ENCODE results near the gene OPRPN. TPM values are rescaled to one million over a fixed set of nuclear protein-coding genes. Genes with fewer than 3 reads are reported as not detected.

Gene OPRPN, protein sequence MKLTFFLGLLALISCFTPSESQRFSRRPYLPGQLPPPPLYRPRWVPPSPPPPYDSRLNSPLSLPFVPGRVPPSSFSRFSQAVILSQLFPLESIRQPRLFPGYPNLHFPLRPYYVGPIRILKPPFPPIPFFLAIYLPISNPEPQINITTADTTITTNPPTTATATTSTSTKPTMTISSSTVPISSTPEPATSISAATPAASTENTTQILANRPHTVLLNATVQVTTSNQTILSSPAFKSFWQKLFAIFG
- not detected in 2 replicates for total RNA-seq (2011; cell fraction: chromatin; rRNA removed; ENCODE audit: low replicate concordance)
- not detected in 2 replicates for total RNA-seq (2011; cell fraction: nucleolus; rRNA removed)
- not detected in 2 replicates for total RNA-seq (2011; cell fraction: nucleoplasm; rRNA removed)
- total RNA-seq (2014; rRNA removed), result not detected in 2 replicates
- not detected in 2 replicates for total RNA-seq (2014; rRNA removed; fragmentation: Illumina TruSeq; extraction: Trizol)
- not detected in 2 replicates for total RNA-seq (2015; rRNA removed; fragmentation: Illumina TruSeq; extraction: Trizol)
- total RNA-seq (2021), result not detected in 2 replicates
- polyA plus RNA-seq (2011; rRNA removed), result not detected in 2 replicates
- not detected in 2 replicates for polyA plus RNA-seq (2011; cell fraction: cytosol; rRNA removed)
- polyA plus RNA-seq (2011; cell fraction: nucleus; rRNA removed), result not detected in 2 replicates
- polyA plus RNA-seq (2012), result not detected in 2 replicates
- polyA plus RNA-seq (2014; fragmentation: Illumina TruSeq; extraction: Trizol), result not detected in 2 replicates
- not detected for polyA plus RNA-seq (2014; fragmentation: Nextera tagmentation; extraction: Ambion mirVana)
- polyA plus RNA-seq (2014; rRNA removed), result not detected in 2 replicates
- polyA minus RNA-seq (2011; rRNA and poly(A)+ RNA removed), result not detected in 2 replicates
- polyA minus RNA-seq (2011; cell fraction: cytosol; rRNA and poly(A)+ RNA removed), result not detected in 2 replicates
- polyA minus RNA-seq (2011; cell fraction: nucleus; rRNA and poly(A)+ RNA removed), result not detected in 2 replicates
- Bru-seq, nascent RNA, result not detected
- not detected for BruChase-seq, experiment 1, labeled RNA remaining after a 2-hour chase
- not detected for BruChase-seq, experiment 2, labeled RNA remaining after a 6-hour chase
- long read RNA-seq, experiment 1, result 0 reads
- long read RNA-seq, experiment 2, result 0 reads
- long read RNA-seq, experiment 3, result 0 reads

DNA sequence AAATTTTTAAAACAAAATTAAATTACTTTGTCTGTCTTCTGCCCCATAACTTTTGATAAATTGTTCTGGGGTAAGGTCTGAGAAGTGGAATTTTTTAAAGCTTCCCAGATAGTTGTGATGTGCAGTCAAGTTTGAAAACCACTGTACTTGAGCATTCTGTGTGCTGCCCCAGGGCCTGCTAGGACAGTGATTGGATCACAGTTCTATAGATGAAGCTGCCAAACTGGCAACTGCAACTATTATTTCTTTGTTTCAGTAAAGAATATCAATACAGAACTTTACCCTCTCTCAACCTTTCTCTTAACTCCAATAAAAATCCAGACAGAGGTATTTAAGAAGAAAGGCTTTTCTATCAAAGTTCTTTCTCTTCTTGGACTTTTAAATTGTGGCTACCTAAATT lies at the start of gene OPRPN:
OPRPN (plus strand) TSS at position 361 of the 400 bp plus-strand sequence. CDS start 1,346 bp downstream, outside the sequence.
- Histone ChIP-seq H3K9me3 (replicated peaks; ENCODE audit: control insufficient read depth, insufficient read depth, low read depth, low read length) (no peaks in the 10 kb centered on the region; the same call in 1 of the 2 replicates), H3K79me2 (ENCODE audit: control insufficient read depth, insufficient read depth, low read length) (no peaks in the 10 kb centered on the region), H3K9ac (ENCODE audit: insufficient read depth in 1 of 2, low read depth in 2 of 2, low read length in 2 of 2) (no peak within 1 kb of the TSS), H3K27ac (ENCODE audit: extremely low read depth, low read depth, low read length) (no peak within 1 kb of the TSS), H3K9me1 (ENCODE audit: control insufficient read depth, insufficient read depth, low read length) (no peaks in the 10 kb centered on the region), H3K4me1 (replicated peaks in 1 of 2; ENCODE audit: control insufficient read depth in 2 of 2, insufficient read depth in 2 of 2, low read length in 2 of 2) (no peaks in the 10 kb centered on the region), H3K36me3 (ENCODE audit: control insufficient read depth, insufficient read depth, low read length) (no peaks in the 10 kb centered on the region), H2AFZ (ENCODE audit: low read depth, low read length) (no peak within 1 kb of the TSS), H3K27me3 (ENCODE audit: control insufficient read depth in 2 of 2, insufficient read depth in 2 of 2, low read length in 2 of 2) (no peaks in the 10 kb centered on the region), H3K4me3 (no peak within 1 kb of the TSS), H3K4me2 (ENCODE audit: insufficient read depth, low read length) (no peak within 1 kb of the TSS), H4K20me1 (replicated peaks; ENCODE audit: control insufficient read depth, insufficient read depth, low read length) (no peaks in the 10 kb centered on the region)
- intact Hi-C loops (cut with micrococcal nuclease), result no loop called here
- POLR2A ChIA-PET, result no interaction called here
- CTCF ChIA-PET (ENCODE audit: low intra/inter-chr PET ratio), result no interaction called here
- no TSS peak for BruUV-seq (replicated peaks)
- in situ Hi-C loops (cut with MboI), result no loop called here
- TF ChIP-seq, protein P1, sequence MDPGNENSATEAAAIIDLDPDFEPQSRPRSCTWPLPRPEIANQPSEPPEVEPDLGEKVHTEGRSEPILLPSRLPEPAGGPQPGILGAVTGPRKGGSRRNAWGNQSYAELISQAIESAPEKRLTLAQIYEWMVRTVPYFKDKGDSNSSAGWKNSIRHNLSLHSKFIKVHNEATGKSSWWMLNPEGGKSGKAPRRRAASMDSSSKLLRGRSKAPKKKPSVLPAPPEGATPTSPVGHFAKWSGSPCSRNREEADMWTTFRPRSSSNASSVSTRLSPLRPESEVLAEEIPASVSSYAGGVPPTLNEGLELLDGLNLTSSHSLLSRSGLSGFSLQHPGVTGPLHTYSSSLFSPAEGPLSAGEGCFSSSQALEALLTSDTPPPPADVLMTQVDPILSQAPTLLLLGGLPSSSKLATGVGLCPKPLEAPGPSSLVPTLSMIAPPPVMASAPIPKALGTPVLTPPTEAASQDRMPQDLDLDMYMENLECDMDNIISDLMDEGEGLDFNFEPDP (CRISPR knock-in tag; IDR thresholded peaks at IDR 0.05), result no peak
- DNase-seq (ENCODE audit: extremely low read depth in 1 of 4, low spot score in 3 of 4) (no peak), ATAC-seq (no peak), FAIRE-seq (no peak)
